Measurements from ENCODE around the gene TMCC1. TPM values are rescaled to one million over a fixed set of nuclear protein-coding genes. Genes with fewer than 3 reads are reported as not detected.
"Not testable (repeated sequence)": the region's sequence is repeated elsewhere in the genome, so short reads cannot be mapped to it uniquely, and the experiment has no call there.

TMCC1 gene
- total RNA-seq, 2 experiments from 2014 or later: 33.3 to 33.8 TPM

DNA sequence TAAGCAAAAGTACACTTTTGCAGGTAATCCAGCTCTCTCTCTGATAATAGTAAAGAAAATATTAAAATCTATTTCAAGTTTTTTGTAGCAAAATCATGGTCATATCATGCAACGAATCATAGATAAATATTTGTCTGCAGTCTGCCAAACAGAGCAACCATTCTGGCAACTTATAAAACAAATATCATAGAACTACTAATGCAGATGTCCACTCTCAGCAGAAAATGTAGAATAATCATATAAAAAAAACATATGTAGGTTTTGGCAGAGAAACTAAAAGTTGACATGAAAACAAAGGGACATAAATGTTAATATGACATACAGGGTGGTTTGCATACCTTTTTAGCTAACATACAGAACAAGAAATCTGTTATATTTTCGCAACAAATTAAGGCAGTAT lies 12.2 kb downstream of the TMCC1 start:
- no peak overlapping the region for H3K4me3 Mint-ChIP-seq
- no peak overlapping the region for H3K27ac Mint-ChIP-seq
- Histone ChIP-seq H3K27me3 (ENCODE audit: control insufficient read depth in 1 of 2, insufficient read depth in 2 of 2, low read length in 2 of 2) (no peaks in the 10 kb centered on the region), H3K4me3 (ENCODE audit: low read length) (no peak overlapping the region), H3K4me1 (ENCODE audit: insufficient read depth, low read length) (no peaks in the 10 kb centered on the region), H3K9me3 (ENCODE audit: control insufficient read depth in 1 of 2, insufficient read depth in 1 of 2, low read length in 2 of 2) (no peaks in the 10 kb centered on the region), H3K36me3 (ENCODE audit: insufficient read depth, low read length) (peaks cover 17% of the 10 kb centered on the region), H3K27ac (ENCODE audit: low read depth in 1 of 2, low read length in 2 of 2) (no peak overlapping the region)
- no peaks in the 10 kb centered on the region for H3K27me3 Mint-ChIP-seq
- no peak for TF ChIP-seq CTCF (IDR thresholded peaks at IDR 0.05)
- H3K36me3 Mint-ChIP-seq (ENCODE audit: low read depth): peaks cover 46% of the 10 kb centered on the region
- POLR2A ChIA-PET: interaction anchor here (1.1 kb wide), 1 partner anchor 11 kb away, joined by 4 read pairs; no protein-coding TSS in a partner anchor
- ATAC-seq (ENCODE audit: poor library complexity) (no peak), DNase-seq (no peak)
- intact Hi-C loops (cut with DNase I, micrococcal nuclease): no loop called here
- CTCF ChIA-PET: interaction anchor here (1.5 kb wide), 1 partner anchor 12 kb away, joined by 4 read pairs; the partner anchor contains the start of gene TMCC1
- no peaks in the 10 kb centered on the region for H3K9me3 Mint-ChIP-seq
- H3K4me1 Mint-ChIP-seq (ENCODE audit: low read depth): peaks cover 35% of the 10 kb centered on the region

- ChIA-PET POLR2A (no interaction called here), CTCF (no interaction called here)
- H3K36me3 ChIP-seq (ENCODE audit: insufficient read depth, low read length): peaks cover 20% of the 10 kb centered on the region
- no peak for TF ChIP-seq CTCF (IDR thresholded peaks at IDR 0.05)
- no peaks in the 10 kb centered on the region for H3K4me1 ChIP-seq (ENCODE audit: insufficient read depth, low read length)
- no peak for ATAC-seq (ENCODE audit: poor library complexity)
- no peak for DNase-seq
- no peak overlapping the region for H3K27ac ChIP-seq (ENCODE audit: low read depth in 1 of 2, low read length in 2 of 2)
- Mint-ChIP-seq H3K27ac (no peak overlapping the region), H3K27me3 (no peaks in the 10 kb centered on the region), H3K4me3 (no peak overlapping the region), H3K9me3 (no peaks in the 10 kb centered on the region), H3K4me1 (ENCODE audit: low read depth) (peaks cover 35% of the 10 kb centered on the region), H3K36me3 (ENCODE audit: low read depth) (peaks cover 67% of the 10 kb centered on the region)
- no peaks in the 10 kb centered on the region for H3K27me3 ChIP-seq (ENCODE audit: control insufficient read depth in 1 of 2, insufficient read depth in 2 of 2, low read length in 2 of 2)
- no peaks in the 10 kb centered on the region for H3K9me3 ChIP-seq (ENCODE audit: control insufficient read depth in 1 of 2, insufficient read depth in 1 of 2, low read length in 2 of 2)
- intact Hi-C loops (cut with DNase I, micrococcal nuclease): no loop called here
- H3K4me3 ChIP-seq (ENCODE audit: low read length): no peak overlapping the region
These were observed 15.2 kb downstream of the TMCC1 start for GRCh38 chr3:129878355-129878754.

DNA sequence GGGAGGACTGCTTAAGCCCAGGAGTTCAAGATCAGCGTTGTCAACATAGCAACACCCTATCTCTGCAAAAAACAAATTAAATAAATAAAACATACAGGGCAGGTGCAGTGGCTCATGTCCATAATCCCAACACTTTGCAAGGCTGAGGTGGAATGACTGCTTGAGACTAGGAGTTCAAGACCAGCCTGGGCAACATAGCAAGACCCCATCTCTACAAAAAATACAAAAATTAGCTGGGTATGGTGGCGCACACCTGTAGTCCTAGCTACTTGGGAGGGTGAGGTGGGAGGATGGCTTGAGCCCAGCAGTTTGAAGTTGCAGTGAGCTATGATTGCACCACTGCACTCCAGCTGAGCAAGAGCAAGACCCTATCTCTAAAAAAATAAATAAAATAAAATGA lies 19.0 kb downstream of the TMCC1 start:
- Mint-ChIP-seq H3K4me1 (ENCODE audit: low read depth) (peaks cover 36% of the 10 kb centered on the region), H3K36me3 (ENCODE audit: low read depth) (peaks cover 80% of the 10 kb centered on the region)
- intact Hi-C loops (cut with DNase I, micrococcal nuclease); CTCF ChIA-PET; H3K9me3 Mint-ChIP-seq; POLR2A ChIA-PET; DNase-seq; H3K4me1 ChIP-seq (ENCODE audit: insufficient read depth, low read length); H3K27ac Mint-ChIP-seq; H3K9me3 ChIP-seq (ENCODE audit: control insufficient read depth in 1 of 2, insufficient read depth in 1 of 2, low read length in 2 of 2); H3K27me3 Mint-ChIP-seq; H3K4me3 Mint-ChIP-seq; ATAC-seq (ENCODE audit: poor library complexity); H3K27me3 ChIP-seq (ENCODE audit: control insufficient read depth in 1 of 2, insufficient read depth in 2 of 2, low read length in 2 of 2); H3K4me3 ChIP-seq (ENCODE audit: low read length); H3K27ac ChIP-seq (ENCODE audit: low read depth in 1 of 2, low read length in 2 of 2): not testable (repeated sequence)
- peaks cover 15% of the 10 kb centered on the region for H3K36me3 ChIP-seq (ENCODE audit: insufficient read depth, low read length)

GRCh38 chr3:129868912-129869311 lies 24.6 kb downstream of the TMCC1 start:
- Histone ChIP-seq H3K27me3 (ENCODE audit: control insufficient read depth in 1 of 2, insufficient read depth in 2 of 2, low read length in 2 of 2) (no peaks in the 10 kb centered on the region), H3K36me3 (ENCODE audit: insufficient read depth, low read length) (peaks cover 9% of the 10 kb centered on the region), H3K4me3 (ENCODE audit: low read length) (no peak overlapping the region), H3K9me3 (ENCODE audit: control insufficient read depth in 1 of 2, insufficient read depth in 1 of 2, low read length in 2 of 2) (no peaks in the 10 kb centered on the region), H3K27ac (ENCODE audit: low read depth in 1 of 2, low read length in 2 of 2) (no peak overlapping the region), H3K4me1 (ENCODE audit: insufficient read depth, low read length) (no peaks in the 10 kb centered on the region)
- no peak for TF ChIP-seq CTCF (IDR thresholded peaks at IDR 0.05)
- peaks cover 38% of the 10 kb centered on the region for H3K4me1 Mint-ChIP-seq (ENCODE audit: low read depth)
- DNase-seq (no peak), ATAC-seq (ENCODE audit: poor library complexity) (no peak)
- peaks cover 83% of the 10 kb centered on the region for H3K36me3 Mint-ChIP-seq (ENCODE audit: low read depth)
- no peak overlapping the region for H3K27ac Mint-ChIP-seq
- ChIA-PET CTCF (no interaction called here), POLR2A (no interaction called here)
- no peaks in the 10 kb centered on the region for H3K27me3 Mint-ChIP-seq
- H3K9me3 Mint-ChIP-seq: no peaks in the 10 kb centered on the region
- intact Hi-C loops (cut with DNase I, micrococcal nuclease): loop anchor here in 1 of 2 experiments (5.0 kb wide), 1 partner anchor 38 kb away; no protein-coding TSS in a partner anchor
- no peak overlapping the region for H3K4me3 Mint-ChIP-seq
